Naive thymus-derived CD8-positive, alpha-beta T cell (primary cell): ENCODE results near the gene TMEM51. TPM values are rescaled to one million over a fixed set of nuclear protein-coding genes. Genes with fewer than 3 reads are reported as not detected.

Experiments used
- ATAC-seq, 2 donors: fragments of 150-1000 bp; cut with Tn5 transposase in 1 of 2; sonication (Bioruptor Pico), chemical (Tn5 transposase) in 1 of 2; 1 replicate in 1 of 2; 2 replicates in 1 of 2; pipeline ENCODE4 v1.10.0; 2021; ENCODE audit warnings: mild to moderate bottlenecking in 2 of 2, moderate library complexity in 2 of 2
- POLR2A ChIA-PET: fragments of 350-600 bp; sonication (Branson Sonifier 250); formaldehyde crosslinking; loops from one replicate; lab custom pipeline; 2021; ENCODE audit warnings: antibody characterized with exemption; lab: Charles Lee
- DNase-seq, 10 donors: peaks; one replicate each; pipeline versions ENCODE4 v3.0.0 to v3.0.0-alpha.2; 2020 to 2022
- H3K27ac Mint-ChIP-seq, 10 donors: one replicate each; pipeline ENCODE4 v1.8.0; 2020 to 2022; ENCODE audit warnings: mild to moderate bottlenecking in 10 of 10, mixed read lengths in 10 of 10, moderate library complexity in 4 of 10, inconsistent platforms in 1 of 10
- H3K27me3 Mint-ChIP-seq, 5 donors: one replicate each; pipeline ENCODE4 v1.8.0; 2021 to 2022; ENCODE audit warnings: mixed read lengths in 5 of 5
- H3K36me3 Mint-ChIP-seq, 3 donors: one replicate each; pipeline ENCODE4 v1.8.0; 2020 to 2022; ENCODE audit warnings: mixed read lengths in 3 of 3, mild to moderate bottlenecking in 2 of 3, inconsistent platforms in 1 of 3
- H3K4me1 Mint-ChIP-seq, 4 donors: one replicate each; pipeline ENCODE4 v1.8.0; 2021 to 2022; ENCODE audit warnings: mixed read lengths in 4 of 4
- H3K4me3 Mint-ChIP-seq, 10 donors: one replicate each; pipeline ENCODE4 v1.8.0; 2020 to 2022; ENCODE audit warnings: mild to moderate bottlenecking in 10 of 10, mixed read lengths in 10 of 10, moderate library complexity in 6 of 10, inconsistent platforms in 1 of 10
- H3K9me3 Mint-ChIP-seq, 9 donors: one replicate each; pipeline ENCODE4 v1.8.0; 2020 to 2022; ENCODE audit warnings: mixed read lengths in 9 of 9, mild to moderate bottlenecking in 3 of 9, inconsistent platforms in 1 of 9, moderate library complexity in 1 of 9
- polyA plus RNA-seq, 3 donors: library from polyadenylated mRNA; unstranded; fragments of 300-500 nt; fragmentation: Illumina TruSeq; gene quantifications; one replicate each; pipeline ENCODE4 v1.2.3, GENCODE V29; 2021
- total RNA-seq, 8 experiments: library from RNA in 2 of 8; stranded (reverse) in 2 of 8; gene quantifications; one replicate each; pipeline ENCODE4 v1.2.3 and lab custom pipeline; 2021 to 2026

The TMEM51 gene
- total and polyA plus RNA-seq, 5 experiments from 2014 or later: not detected

GRCh38 chr1:15197591-15198447, 44.3 kb downstream of the TMEM51 start:
- POLR2A ChIA-PET: no interaction called here
- H3K4me1 Mint-ChIP-seq: no peaks in the 10 kb centered on the region
- H3K27me3 Mint-ChIP-seq: no peaks in the 10 kb centered on the region
- no peaks in the 10 kb centered on the region for H3K9me3 Mint-ChIP-seq
- H3K4me3 Mint-ChIP-seq: no peak overlapping the region
- H3K36me3 Mint-ChIP-seq: no peaks in the 10 kb centered on the region
- no peak for DNase-seq
- ATAC-seq: no peak
- no peak overlapping the region for H3K27ac Mint-ChIP-seq

GRCh38 chr1:15198684-15199083, 45.1 kb downstream of the TMEM51 start:
- Mint-ChIP-seq H3K36me3 (no peaks in the 10 kb centered on the region), H3K9me3 (no peaks in the 10 kb centered on the region), H3K4me1 (no peaks in the 10 kb centered on the region), H3K27ac (no peak overlapping the region), H3K27me3 (no peaks in the 10 kb centered on the region), H3K4me3 (no peak overlapping the region)
- no peak for ATAC-seq
- POLR2A ChIA-PET: no interaction called here
- no peak for DNase-seq

- no peaks in the 10 kb centered on the region for H3K9me3 Mint-ChIP-seq
- POLR2A ChIA-PET: no interaction called here
- no peaks in the 10 kb centered on the region for H3K36me3 Mint-ChIP-seq
- H3K27ac Mint-ChIP-seq: no peak overlapping the region
- no peak overlapping the region for H3K4me3 Mint-ChIP-seq
- ATAC-seq: no peak
- DNase-seq: no peak
- H3K27me3 Mint-ChIP-seq: no peaks in the 10 kb centered on the region
- no peaks in the 10 kb centered on the region for H3K4me1 Mint-ChIP-seq
Observed at GRCh38 chr1:15201221-15201620, 47.7 kb downstream of the TMEM51 start.

DNA sequence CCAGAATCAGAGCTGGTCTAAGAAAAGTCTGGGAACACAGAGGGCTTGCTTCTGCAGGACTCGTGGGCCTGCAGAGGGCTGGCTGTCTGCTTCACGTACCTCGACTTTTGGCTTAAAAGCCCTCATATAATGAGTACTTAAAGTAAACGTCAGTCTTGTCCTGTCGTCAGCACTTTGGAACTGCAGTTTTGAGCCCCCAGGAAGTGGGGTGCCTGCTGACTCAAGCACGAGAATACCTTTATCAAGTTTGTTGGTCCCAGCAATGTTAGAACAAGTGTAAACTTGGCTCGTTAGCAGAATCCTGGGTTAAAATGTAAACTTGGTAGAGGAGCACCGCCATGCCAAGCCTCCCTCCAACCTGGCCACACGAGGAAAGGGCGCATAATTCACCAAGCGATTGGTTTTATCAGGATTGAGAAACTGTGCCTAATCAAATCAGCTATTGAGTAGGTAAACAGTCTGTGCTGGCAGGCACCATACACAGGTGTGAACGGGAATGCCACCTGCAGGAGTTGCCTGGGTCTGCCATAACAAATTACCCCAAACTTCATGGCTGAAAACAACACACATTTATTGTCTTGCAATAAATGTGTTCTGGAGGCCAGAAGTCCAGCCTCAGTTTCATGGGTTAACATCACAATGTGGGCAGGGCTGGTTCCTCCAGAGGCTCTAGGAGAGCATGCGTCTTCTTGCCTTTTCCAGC, 48.5 kb downstream of the TMEM51 start:
- Mint-ChIP-seq H3K4me1 (no peaks in the 10 kb centered on the region), H3K36me3 (no peaks in the 10 kb centered on the region), H3K27ac (no peak overlapping the region), H3K9me3 (no peaks in the 10 kb centered on the region), H3K27me3 (peaks cover 0 to 6% (median 0%) of the 10 kb centered on the region in 5 donors), H3K4me3 (peak overlapping the region in 1 of 10 donors; percentile 46)
- ATAC-seq (no peak), DNase-seq (no peak)
- POLR2A ChIA-PET: no interaction called here

GRCh38 chr1:15204931-15205330, 51.4 kb downstream of the TMEM51 start:
- Mint-ChIP-seq H3K4me1 (no peaks in the 10 kb centered on the region), H3K36me3 (no peaks in the 10 kb centered on the region), H3K9me3 (no peaks in the 10 kb centered on the region), H3K27me3 (peaks cover 0 to 15% (median 4%) of the 10 kb centered on the region in 5 donors), H3K4me3 (no peak overlapping the region), H3K27ac (no peak overlapping the region)
- POLR2A ChIA-PET: no interaction called here
- no peak for DNase-seq
- ATAC-seq: no peak

GRCh38 chr1:15205586-15206346, 52.2 kb downstream of the TMEM51 start:
- Mint-ChIP-seq H3K9me3 (no peaks in the 10 kb centered on the region), H3K36me3 (no peaks in the 10 kb centered on the region)
- no peak for ATAC-seq

DNA sequence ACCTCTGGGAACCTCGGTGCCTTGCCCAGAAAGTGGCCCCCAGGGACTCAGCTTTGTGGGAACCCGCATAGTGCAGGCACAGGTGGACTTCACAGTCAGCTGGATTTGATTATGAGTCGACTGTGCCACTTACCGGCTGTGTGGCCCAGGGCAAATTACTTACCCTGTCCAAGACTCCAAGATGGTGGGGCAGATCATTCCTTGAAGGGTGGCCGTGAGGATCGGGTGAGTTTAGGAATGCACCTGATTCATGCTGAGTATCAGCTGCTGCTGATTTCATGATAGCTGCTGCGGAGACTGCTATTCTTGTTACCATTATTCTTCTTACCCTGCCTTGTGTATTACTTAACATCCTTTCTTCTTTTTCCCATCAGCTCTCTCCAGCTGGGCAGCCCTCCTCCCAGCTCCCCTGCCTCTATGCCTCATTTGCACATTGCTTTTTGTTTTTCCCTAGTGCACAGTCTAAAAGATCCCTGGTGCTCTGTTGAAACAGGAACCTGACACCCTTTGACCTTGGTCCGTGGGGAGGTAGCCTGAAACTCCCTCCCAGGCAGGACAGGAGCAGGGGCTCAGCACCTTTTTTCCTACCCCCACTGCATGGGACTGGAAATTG, 53.0 kb downstream of the TMEM51 start:
- POLR2A ChIA-PET: no interaction called here
- Mint-ChIP-seq H3K9me3 (no peaks in the 10 kb centered on the region), H3K27me3 (peaks cover 0 to 20% (median 4%) of the 10 kb centered on the region in 5 donors), H3K27ac (no peak overlapping the region), H3K4me1 (no peaks in the 10 kb centered on the region), H3K4me3 (no peak overlapping the region), H3K36me3 (no peaks in the 10 kb centered on the region)
- no peak for DNase-seq
- no peak for ATAC-seq

More at GRCh38 chr1:15205586-15206346, 52.2 kb downstream of the TMEM51 start:
- Mint-ChIP-seq H3K4me1 (no peaks in the 10 kb centered on the region), H3K27me3 (peaks cover 0 to 20% (median 4%) of the 10 kb centered on the region in 5 donors), H3K4me3 (no peak overlapping the region), H3K27ac (no peak overlapping the region)
- POLR2A ChIA-PET: no interaction called here
- no peak for DNase-seq

DNA sequence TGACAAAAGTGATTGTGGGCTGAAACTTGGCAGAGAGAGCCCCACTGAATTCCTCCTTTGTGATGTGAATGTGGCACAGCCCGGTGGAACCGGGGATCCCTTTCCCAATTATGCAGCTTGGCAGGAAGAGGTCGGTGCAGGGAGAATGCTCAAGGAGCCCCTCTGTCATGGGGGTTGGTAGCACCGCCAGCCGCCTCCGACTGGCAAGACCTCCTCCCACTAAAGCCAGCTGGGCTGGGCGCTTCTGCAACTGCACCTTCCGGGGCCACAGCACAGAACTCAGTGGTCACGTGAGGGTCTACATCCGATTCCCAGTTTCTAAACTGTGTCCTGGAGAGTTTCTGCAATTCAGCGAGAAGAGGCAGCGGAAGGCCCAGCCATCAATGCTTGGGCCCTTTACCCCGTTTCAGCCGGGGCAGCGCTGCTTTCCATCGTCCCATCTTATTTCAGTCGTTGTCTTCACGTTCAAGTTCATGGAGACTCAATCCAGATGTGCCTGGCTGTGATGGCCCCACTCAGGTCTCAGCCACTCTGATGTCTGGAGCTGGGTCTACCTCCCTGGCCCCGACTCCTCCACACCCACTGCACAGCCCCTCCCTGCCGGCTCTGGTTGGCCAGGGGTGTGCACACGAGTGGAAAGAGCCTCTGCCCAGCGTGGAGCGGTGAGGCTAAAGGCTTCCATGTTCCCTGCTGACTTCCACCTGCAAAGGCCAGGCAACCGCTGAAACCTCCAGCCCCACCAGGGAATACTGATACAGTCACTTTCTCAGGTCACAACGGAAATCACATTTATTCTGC, 53.7 kb downstream of the TMEM51 start:
- H3K4me1 Mint-ChIP-seq: no peaks in the 10 kb centered on the region
- H3K27ac Mint-ChIP-seq: no peak overlapping the region
- no peaks in the 10 kb centered on the region for H3K36me3 Mint-ChIP-seq
- no peak overlapping the region for H3K4me3 Mint-ChIP-seq
- ATAC-seq: no peak
- POLR2A ChIA-PET: no interaction called here
- H3K27me3 Mint-ChIP-seq: peaks cover 0 to 20% (median 4%) of the 10 kb centered on the region in 5 donors
- DNase-seq: no peak
- no peaks in the 10 kb centered on the region for H3K9me3 Mint-ChIP-seq

- Mint-ChIP-seq H3K9me3 (no peaks in the 10 kb centered on the region), H3K27me3 (peaks cover 0 to 20% (median 9%) of the 10 kb centered on the region in 5 donors), H3K27ac (no peak overlapping the region), H3K4me3 (no peak overlapping the region), H3K36me3 (no peaks in the 10 kb centered on the region), H3K4me1 (no peaks in the 10 kb centered on the region)
- ATAC-seq (no peak), DNase-seq (no peak)
- POLR2A ChIA-PET: no interaction called here
Observed at GRCh38 chr1:15207829-15208429, 54.4 kb downstream of the TMEM51 start.

DNA sequence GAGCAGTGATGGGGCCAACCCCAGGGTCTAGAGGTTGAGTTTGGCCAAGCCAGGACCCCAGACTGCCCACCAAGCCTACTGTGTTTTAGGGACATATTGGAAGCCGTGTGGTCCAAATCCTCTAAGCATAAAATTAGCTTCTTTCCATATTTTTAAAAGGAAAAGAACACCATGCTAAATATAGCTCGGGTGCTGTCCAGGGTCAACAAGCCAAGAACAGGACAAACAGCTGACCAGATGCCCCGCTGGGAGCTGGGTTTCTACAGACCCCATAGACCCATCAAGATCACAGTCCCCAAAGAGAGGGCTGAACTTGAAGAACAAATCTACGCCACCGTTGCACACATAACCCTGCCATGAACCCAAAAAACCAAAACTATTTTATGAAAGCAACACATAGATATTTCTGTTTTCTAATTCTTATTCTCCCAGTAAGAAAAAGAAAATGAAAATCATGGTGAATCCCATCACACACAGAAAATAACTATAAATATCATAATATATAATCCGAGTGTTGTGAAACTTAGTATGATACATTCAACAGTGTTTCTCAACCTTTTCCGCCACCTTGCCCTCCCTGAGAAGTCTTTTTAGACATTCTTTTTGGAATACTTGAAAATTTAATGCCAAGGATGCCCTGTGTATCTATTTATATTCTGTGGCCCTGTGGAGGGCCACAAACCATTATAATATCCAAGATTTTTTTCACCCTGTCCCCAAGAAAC, 57.3 kb downstream of the TMEM51 start:
- H3K27me3 Mint-ChIP-seq: peaks cover 0 to 20% (median 9%) of the 10 kb centered on the region in 5 donors
- no peak for DNase-seq
- no peak overlapping the region for H3K4me3 Mint-ChIP-seq
- ATAC-seq: no peak
- H3K9me3 Mint-ChIP-seq: no peaks in the 10 kb centered on the region
- H3K4me1 Mint-ChIP-seq: no peaks in the 10 kb centered on the region
- no peaks in the 10 kb centered on the region for H3K36me3 Mint-ChIP-seq
- H3K27ac Mint-ChIP-seq: no peak overlapping the region
- POLR2A ChIA-PET: no interaction called here

GRCh38 chr1:15211424-15211823, 57.9 kb downstream of the TMEM51 start:
- no peak overlapping the region for H3K27ac Mint-ChIP-seq
- DNase-seq: no peak
- H3K4me1 Mint-ChIP-seq: no peaks in the 10 kb centered on the region
- no peaks in the 10 kb centered on the region for H3K9me3 Mint-ChIP-seq
- no peaks in the 10 kb centered on the region for H3K36me3 Mint-ChIP-seq
- H3K27me3 Mint-ChIP-seq: peaks cover 0 to 20% (median 8%) of the 10 kb centered on the region in 5 donors
- H3K4me3 Mint-ChIP-seq: no peak overlapping the region
- POLR2A ChIA-PET: no interaction called here
- ATAC-seq: no peak
